ENCODE measurements around the gene GUCD1. TPM values are rescaled to one million over a fixed set of nuclear protein-coding genes. Genes with fewer than 3 reads are reported as not detected.

GUCD1 gene
- total and polyA plus RNA-seq, 2 of the 13 experiments (the other 11 are each of a cell fraction or from before 2014, with no cell fraction given) = 128 to 245 TPM

DNA sequence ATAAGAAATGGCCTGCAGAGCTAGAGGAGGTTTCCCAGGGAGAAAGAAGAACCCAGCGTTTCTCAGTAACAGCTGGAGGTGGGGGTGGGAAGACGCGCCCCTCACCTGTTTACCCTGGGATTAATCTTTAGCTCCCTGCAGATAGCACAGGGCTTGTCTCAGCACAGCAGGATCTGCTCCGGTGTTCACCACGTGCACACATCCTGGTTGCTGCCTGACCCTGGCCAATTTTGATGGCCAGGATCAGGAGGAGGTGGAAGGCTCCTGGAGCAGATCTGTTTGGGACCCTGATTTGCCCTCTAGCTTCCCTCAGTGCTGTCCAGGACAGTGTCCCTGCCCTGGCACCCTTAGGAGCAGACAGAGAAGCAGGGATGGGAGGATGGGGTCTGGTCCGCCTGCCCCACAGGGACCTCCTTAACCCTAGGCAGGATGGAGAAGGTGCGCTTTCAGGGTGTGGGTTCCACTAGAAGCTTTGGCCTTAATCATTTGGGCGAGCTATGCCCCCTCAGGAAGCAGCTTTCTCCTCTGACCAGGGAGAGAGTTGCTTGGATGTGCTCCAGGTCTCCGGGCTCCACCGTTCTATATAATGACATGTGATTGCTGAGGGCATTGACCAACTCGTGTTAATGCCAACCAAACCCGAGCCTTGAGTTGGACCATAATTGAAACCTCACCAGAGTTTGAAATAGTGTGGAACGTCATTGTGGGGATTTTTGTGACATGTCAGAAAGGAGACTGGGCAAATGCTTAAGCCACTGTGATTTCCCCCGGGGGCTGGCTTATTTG is 40.5 kb downstream of the GUCD1 start (continued):
- TF ChIP-seq, protein P1, sequence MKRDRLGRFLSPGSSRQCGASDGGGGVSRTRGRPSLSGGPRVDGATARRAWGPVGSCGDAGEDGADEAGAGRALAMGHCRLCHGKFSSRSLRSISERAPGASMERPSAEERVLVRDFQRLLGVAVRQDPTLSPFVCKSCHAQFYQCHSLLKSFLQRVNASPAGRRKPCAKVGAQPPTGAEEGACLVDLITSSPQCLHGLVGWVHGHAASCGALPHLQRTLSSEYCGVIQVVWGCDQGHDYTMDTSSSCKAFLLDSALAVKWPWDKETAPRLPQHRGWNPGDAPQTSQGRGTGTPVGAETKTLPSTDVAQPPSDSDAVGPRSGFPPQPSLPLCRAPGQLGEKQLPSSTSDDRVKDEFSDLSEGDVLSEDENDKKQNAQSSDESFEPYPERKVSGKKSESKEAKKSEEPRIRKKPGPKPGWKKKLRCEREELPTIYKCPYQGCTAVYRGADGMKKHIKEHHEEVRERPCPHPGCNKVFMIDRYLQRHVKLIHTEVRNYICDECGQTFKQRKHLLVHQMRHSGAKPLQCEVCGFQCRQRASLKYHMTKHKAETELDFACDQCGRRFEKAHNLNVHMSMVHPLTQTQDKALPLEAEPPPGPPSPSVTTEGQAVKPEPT (CRISPR knock-in tag; IDR thresholded peaks at IDR 0.05; ENCODE audit: low read depth) = peak; percentile 97
- peak; percentile 80; the same call in 1 of the 2 replicates for TF ChIP-seq ZNF713 (CRISPR knock-in tag; IDR thresholded peaks at IDR 0.05)
- TF ChIP-seq EP300 (IDR thresholded peaks at IDR 0.05; ENCODE audit: low read depth in 2 of 2, low read length in 2 of 2) = peak in 1 of 2 experiments; percentile 97; a peak in 2 of 4 replicates
- TF ChIP-seq EP300 (CRISPR knock-in tag; IDR thresholded peaks at IDR 0.05; ENCODE audit: borderline replicate concordance) = peak; percentile 96
- no peak for TF ChIP-seq ATF1 (CRISPR knock-in tag; IDR thresholded peaks at IDR 0.05)
- peak; percentile 85 for TF ChIP-seq MED13 (CRISPR knock-in tag; IDR thresholded peaks at IDR 0.05)
- no peak for TF ChIP-seq XBP1 (CRISPR knock-in tag; IDR thresholded peaks at IDR 0.05)
- TF ChIP-seq ZNF33A (CRISPR knock-in tag; IDR thresholded peaks at IDR 0.05; ENCODE audit: borderline replicate concordance) = no peak
- no peak for TF ChIP-seq PTBP1 (IDR thresholded peaks at IDR 0.05; ENCODE audit: low read depth, low read length, poor library complexity, severe bottlenecking)
- peak; percentile 68; the same call in 1 of the 2 replicates for TF ChIP-seq NCOA1 (CRISPR knock-in tag; IDR thresholded peaks at IDR 0.05)
- no peak for TF ChIP-seq PBX2 (CRISPR knock-in tag; IDR thresholded peaks at IDR 0.05)
- peak; percentile 84; the same call in 1 of the 2 replicates for TF ChIP-seq ZSCAN29 (CRISPR knock-in tag; conservative IDR thresholded peaks at IDR 0.05)
- TF ChIP-seq BRCA1 (CRISPR knock-in tag; IDR thresholded peaks at IDR 0.05) = peak; percentile 90; the same call in 1 of the 2 replicates
- TF ChIP-seq ZFAT (CRISPR knock-in tag; conservative IDR thresholded peaks at IDR 0.05) = no peak
- peak; percentile 66 for TF ChIP-seq ELF1 (CRISPR knock-in tag; IDR thresholded peaks at IDR 0.05)
- TF ChIP-seq THYN1 (CRISPR knock-in tag; IDR thresholded peaks at IDR 0.05; ENCODE audit: borderline replicate concordance, low read depth) = no peak
- TF ChIP-seq ATRX (CRISPR knock-in tag; IDR thresholded peaks at IDR 0.05; ENCODE audit: borderline replicate concordance) = no peak
- peak; percentile 48; the same call in 1 of the 2 replicates for TF ChIP-seq ZNF768 (CRISPR knock-in tag; IDR thresholded peaks at IDR 0.05)
- peak; percentile 87 for TF ChIP-seq MXD4 (CRISPR knock-in tag; IDR thresholded peaks at IDR 0.05)
- peak; percentile 95 for TF ChIP-seq ZNF615 (CRISPR knock-in tag; IDR thresholded peaks at IDR 0.05; ENCODE audit: borderline replicate concordance)
- TF ChIP-seq ZNF30 (CRISPR knock-in tag; IDR thresholded peaks at IDR 0.05) = peak; percentile 92; the same call in 1 of the 2 replicates
- peak; percentile 89; the same call in 1 of the 2 replicates for TF ChIP-seq ZNF570 (CRISPR knock-in tag; IDR thresholded peaks at IDR 0.05; ENCODE audit: borderline replicate concordance)
- peak; percentile 95 for TF ChIP-seq ZNF501 (CRISPR knock-in tag; IDR thresholded peaks at IDR 0.05)
- TF ChIP-seq ZSCAN25 (CRISPR knock-in tag; IDR thresholded peaks at IDR 0.05) = peak; percentile 83; the same call in 1 of the 2 replicates
- TF ChIP-seq, protein P2, sequence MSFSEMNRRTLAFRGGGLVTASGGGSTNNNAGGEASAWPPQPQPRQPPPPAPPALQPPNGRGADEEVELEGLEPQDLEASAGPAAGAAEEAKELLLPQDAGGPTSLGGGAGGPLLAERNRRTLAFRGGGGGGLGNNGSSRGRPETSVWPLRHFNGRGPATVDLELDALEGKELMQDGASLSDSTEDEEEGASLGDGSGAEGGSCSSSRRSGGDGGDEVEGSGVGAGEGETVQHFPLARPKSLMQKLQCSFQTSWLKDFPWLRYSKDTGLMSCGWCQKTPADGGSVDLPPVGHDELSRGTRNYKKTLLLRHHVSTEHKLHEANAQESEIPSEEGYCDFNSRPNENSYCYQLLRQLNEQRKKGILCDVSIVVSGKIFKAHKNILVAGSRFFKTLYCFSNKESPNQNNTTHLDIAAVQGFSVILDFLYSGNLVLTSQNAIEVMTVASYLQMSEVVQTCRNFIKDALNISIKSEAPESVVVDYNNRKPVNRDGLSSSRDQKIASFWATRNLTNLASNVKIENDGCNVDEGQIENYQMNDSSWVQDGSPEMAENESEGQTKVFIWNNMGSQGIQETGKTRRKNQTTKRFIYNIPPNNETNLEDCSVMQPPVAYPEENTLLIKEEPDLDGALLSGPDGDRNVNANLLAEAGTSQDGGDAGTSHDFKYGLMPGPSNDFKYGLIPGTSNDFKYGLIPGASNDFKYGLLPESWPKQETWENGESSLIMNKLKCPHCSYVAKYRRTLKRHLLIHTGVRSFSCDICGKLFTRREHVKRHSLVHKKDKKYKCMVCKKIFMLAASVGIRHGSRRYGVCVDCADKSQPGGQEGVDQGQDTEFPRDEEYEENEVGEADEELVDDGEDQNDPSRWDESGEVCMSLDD (CRISPR knock-in tag; IDR thresholded peaks at IDR 0.05; ENCODE audit: borderline replicate concordance) = peak; percentile 67; the same call in 1 of the 2 replicates
